Testis (tissue), 3 donors: Measurements from ENCODE around the gene DENND2D. TPM values are rescaled to one million over a fixed set of nuclear protein-coding genes. Genes with fewer than 3 reads are reported as not detected.

Experiments used
- DNase-seq: peaks from one replicate; pipeline ENCODE4 v3.0.0-alpha.2; 2019
- H3K27ac ChIP-seq, 2 donors: fragments of 200-600 bp; sonication (generic); one replicate each; pipeline ENCODE4 v1.5.1; 2019
- H3K27me3 ChIP-seq: fragments of 200-600 bp; sonication (generic); one replicate; pipeline ENCODE4 v1.5.1; 2019
- H3K36me3 ChIP-seq: fragments of 200-600 bp; sonication (generic); one replicate; pipeline ENCODE4 v1.5.1; 2017; ENCODE audit warnings: low read depth; ENCODE audit errors: missing control alignments
- H3K4me1 ChIP-seq: fragments of 200-600 bp; sonication (generic); one replicate; pipeline ENCODE4 v1.5.1; 2019
- H3K4me3 ChIP-seq, 2 donors: fragments of 200-600 bp; sonication (generic); one replicate each; pipeline ENCODE4 v1.5.1; 2017 to 2019
- H3K9me3 ChIP-seq: fragments of 200-600 bp; sonication (generic); one replicate; pipeline ENCODE4 v1.5.1; 2017
- POLR2A ChIP-seq: fragments of 450-650 bp; IDR thresholded peaks from one replicate; pipeline ENCODE4 v1.6.1; 2017; ENCODE audit warnings: antibody characterized with exemption, mild to moderate bottlenecking, moderate library complexity
- WGBS, 2 donors: methylation state at CpG; one replicate each; pipeline ENCODE4 v1.1.5; 2018; 5-methylcytosine and 5-hydroxymethylcytosine counted together
- intact Hi-C: fragments of 100-400 bp; cut with DNase I; formaldehyde crosslinking; loops from one replicate; pipeline ENCODE4 v1.15.1; 2023; ENCODE audit warnings: low total_unique reads
- polyA plus RNA-seq: library from polyadenylated mRNA; stranded (reverse); fragments of 350-450 nt; fragmentation: Illumina TruSeq; extraction: RNeasy Lipid Tissue Mini Kit (QIAGEN cat#74804); gene quantifications from one replicate; pipeline ENCODE4 v1.2.3, GENCODE V29; 2014; ENCODE audit warnings: low read depth, low replicate concordance; ENCODE audit not compliant: insufficient read depth
- total RNA-seq, 2 donors: library from RNA; depleted of rRNA; stranded (reverse); fragments of >200 nt; gene quantifications; one replicate each; pipeline ENCODE4 v1.2.3, GENCODE V29; 2016
- TF ChIP-seq, protein P1 (sequence below), 3 experiments: fragments of 450-650 bp in 2 of 3; fragments of 200-600 bp in 1 of 3; sonication (generic) in 1 of 3; IDR thresholded peaks; one replicate each; pipeline ENCODE4 v1.5.1; 2016 to 2019; ENCODE audit warnings: antibody characterized with exemption in 3 of 3, mild to moderate bottlenecking in 2 of 3, moderate library complexity in 1 of 3

DENND2D gene
- total and polyA plus RNA-seq, 3 donors from 2014 or later: 21.2 to 38.8 (median 22.9) TPM

DNA sequence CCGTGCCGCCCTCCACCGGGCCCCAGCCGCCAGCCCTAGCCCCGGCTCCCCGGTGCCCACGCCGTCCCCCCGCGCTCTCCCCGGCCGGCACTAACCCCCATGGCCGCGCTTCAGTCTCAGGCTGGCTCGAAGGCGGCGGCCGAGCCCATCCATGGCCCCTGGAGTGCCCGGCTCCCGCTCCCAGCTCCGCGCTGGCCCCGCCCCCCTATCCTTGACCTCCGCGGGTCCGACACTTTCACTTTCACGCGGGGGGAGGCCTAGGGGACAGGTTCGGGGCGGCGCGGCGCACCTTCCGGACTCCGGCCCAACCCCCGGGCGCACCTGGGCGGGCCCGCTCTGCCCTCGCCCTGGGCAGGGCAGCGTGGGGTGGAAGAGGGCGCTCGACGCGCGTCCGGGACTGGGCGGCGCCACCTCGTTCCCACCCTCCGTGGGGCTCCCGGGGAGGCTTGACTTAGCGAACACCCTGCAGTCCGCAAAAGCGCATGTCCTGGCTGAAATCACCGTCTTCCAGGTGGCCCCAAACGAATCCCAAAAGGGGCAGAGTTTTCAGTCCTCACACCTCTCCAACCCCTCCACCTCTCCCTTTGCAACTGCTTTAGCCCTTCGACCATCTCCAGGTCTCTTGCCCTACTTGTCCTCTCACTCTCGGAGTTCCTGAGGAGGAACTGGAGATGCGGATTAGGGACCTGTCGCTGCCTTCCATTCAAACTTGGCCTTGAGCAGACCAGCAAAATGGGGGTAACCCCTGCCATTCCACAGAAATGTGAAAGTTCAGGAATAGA lies 3.9 kb upstream of the DENND2D start:
- peak; percentile 46 for DNase-seq
- Histone ChIP-seq H3K36me3 (no peaks in the 10 kb centered on the region), H3K27ac (peak overlapping the region; percentile 56 to 70), H3K27me3 (no peaks in the 10 kb centered on the region), H3K4me3 (peak overlapping the region; percentile 67 to 83), H3K4me1 (peaks cover 8% of the 10 kb centered on the region), H3K9me3 (no peaks in the 10 kb centered on the region)
- 6 to 18% methylated on average over 7 to 45 of the region's 61 CpGs for WGBS, 2 donors
- intact Hi-C loops: no loop called here
- TF ChIP-seq, protein P1, sequence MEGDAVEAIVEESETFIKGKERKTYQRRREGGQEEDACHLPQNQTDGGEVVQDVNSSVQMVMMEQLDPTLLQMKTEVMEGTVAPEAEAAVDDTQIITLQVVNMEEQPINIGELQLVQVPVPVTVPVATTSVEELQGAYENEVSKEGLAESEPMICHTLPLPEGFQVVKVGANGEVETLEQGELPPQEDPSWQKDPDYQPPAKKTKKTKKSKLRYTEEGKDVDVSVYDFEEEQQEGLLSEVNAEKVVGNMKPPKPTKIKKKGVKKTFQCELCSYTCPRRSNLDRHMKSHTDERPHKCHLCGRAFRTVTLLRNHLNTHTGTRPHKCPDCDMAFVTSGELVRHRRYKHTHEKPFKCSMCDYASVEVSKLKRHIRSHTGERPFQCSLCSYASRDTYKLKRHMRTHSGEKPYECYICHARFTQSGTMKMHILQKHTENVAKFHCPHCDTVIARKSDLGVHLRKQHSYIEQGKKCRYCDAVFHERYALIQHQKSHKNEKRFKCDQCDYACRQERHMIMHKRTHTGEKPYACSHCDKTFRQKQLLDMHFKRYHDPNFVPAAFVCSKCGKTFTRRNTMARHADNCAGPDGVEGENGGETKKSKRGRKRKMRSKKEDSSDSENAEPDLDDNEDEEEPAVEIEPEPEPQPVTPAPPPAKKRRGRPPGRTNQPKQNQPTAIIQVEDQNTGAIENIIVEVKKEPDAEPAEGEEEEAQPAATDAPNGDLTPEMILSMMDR (IDR thresholded peaks at IDR 0.05): no peak
- no peak for TF ChIP-seq POLR2A

DNA sequence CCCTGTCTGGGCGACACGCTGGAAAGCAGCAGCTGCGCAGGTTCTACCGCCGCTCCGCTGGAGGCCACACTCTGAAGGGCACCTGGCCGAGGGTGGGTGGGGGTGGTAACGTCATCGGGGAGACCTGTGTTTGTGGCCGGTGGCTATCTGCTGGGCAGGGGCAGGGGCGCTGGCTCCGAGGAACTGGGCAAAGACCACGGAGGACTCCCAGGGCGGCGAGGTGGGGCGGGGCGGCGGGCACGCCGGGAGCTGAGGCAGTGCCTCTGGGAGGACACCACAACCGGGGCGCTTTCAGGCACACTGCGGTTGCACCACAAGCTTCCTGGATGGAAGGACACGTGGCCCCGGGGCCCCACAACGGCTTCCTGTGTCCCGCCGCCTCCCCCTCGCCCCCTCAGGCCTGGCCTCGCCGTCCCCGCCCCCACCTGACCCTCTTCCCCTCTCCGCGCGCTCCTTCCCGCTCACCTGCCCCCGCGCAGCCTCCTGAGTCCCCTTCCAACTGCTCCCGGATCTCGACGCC lies 3.3 kb upstream of the DENND2D start:
- Histone ChIP-seq H3K27ac (peak overlapping the region; percentile 56 to 70), H3K4me1 (peaks cover 8% of the 10 kb centered on the region), H3K4me3 (peak overlapping the region; percentile 67 to 83), H3K27me3 (no peaks in the 10 kb centered on the region), H3K36me3 (no peaks in the 10 kb centered on the region), H3K9me3 (no peaks in the 10 kb centered on the region)
- WGBS, 2 donors: 21 to 27% methylated on average over 10 to 34 of the region's 41 CpGs
- DNase-seq: peak; percentile 71
- intact Hi-C loops: no loop called here
- TF ChIP-seq POLR2A: no peak
- TF ChIP-seq, protein P1 (IDR thresholded peaks at IDR 0.05): no peak

DNA sequence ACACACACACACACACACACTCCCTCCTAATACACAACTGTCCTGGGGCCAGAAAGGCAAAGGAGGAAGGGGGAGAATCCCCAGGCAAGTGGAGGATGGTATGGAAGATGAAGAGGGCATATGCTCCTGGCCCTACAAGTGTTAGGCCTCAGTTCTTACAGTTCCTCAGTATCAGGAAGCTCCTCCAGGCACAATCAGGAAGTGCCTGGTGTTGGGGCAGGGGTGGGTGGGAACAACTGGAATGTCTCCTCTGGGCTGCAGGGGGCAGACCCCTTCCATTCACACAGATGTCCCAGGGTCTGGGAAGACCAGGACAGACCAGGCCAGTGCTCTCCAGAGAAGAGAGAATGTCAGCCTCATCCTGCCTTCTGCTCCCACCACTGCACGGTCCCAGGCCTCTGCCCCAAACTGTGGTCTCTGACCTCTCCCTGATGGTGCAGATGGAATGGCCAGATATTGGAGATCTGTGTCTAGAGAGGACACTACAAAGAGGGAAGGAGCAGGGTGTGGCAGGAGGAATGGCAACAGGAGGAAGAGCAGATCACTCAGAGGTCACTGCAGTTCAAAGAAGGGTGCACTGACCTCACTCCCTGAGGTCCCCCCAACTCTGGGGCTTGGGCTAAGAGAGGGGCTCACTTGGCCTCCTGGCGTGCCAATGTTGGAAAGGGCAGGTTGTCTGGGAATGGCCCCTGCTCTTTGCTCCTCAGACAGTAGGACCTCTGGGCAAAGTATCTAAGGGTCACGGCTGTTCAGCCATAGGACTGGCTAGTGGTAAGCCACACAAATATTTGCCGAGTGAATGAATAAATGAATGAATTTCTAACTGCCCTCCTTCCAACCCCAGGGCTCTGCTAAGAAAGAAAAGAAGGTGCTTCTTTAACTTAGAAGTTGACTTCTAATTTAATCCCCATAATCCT lies 2.5 kb upstream of the DENND2D start:
- DNase-seq: no peak
- H3K4me1 ChIP-seq: peaks cover 8% of the 10 kb centered on the region
- H3K27ac ChIP-seq: no peak overlapping the region
- no peaks in the 10 kb centered on the region for H3K27me3 ChIP-seq
- H3K4me3 ChIP-seq: peak overlapping the region; percentile 67 to 83
- 78 to 80% methylated on average over 3 to 4 of the region's 4 CpGs for WGBS, 2 donors
- H3K36me3 ChIP-seq: no peaks in the 10 kb centered on the region
- intact Hi-C loops: no loop called here
- TF ChIP-seq, protein P1 (IDR thresholded peaks at IDR 0.05): no peak
- TF ChIP-seq POLR2A: no peak
- H3K9me3 ChIP-seq: no peaks in the 10 kb centered on the region

DNA sequence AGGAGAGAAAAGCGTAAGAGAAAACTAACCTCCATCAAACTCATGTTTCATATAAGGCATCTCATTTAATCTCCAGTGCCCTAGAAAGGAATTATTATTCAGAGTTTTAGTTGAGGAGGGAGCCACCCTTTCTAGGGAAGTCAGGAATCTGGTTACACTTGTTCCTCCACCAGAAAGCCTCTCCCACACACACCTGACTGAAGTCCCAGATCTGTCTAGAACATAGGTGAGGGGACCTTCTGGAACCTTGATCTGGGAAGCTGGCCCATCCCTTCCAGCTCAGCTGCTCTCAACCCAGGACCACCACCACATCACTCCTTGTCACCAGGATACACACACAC lies 1.9 kb upstream of the DENND2D start:
- WGBS, 2 donors: 83 to 88% methylated on average over 1 of the region's 1 CpG
- Histone ChIP-seq H3K36me3 (no peaks in the 10 kb centered on the region), H3K9me3 (no peaks in the 10 kb centered on the region), H3K27ac (no peak overlapping the region), H3K4me3 (no peak overlapping the region), H3K4me1 (peaks cover 8% of the 10 kb centered on the region), H3K27me3 (no peaks in the 10 kb centered on the region)
- no peak for DNase-seq
- TF ChIP-seq, protein P1 (IDR thresholded peaks at IDR 0.05): no peak
- no peak for TF ChIP-seq POLR2A
- intact Hi-C loops: no loop called here
